ENCODE data around the gene RGS4.

GRCh38 chr1:163120372-163120771 is 51.2 kb downstream of the RGS4 start:
- TF ChIP-seq CTCF (IDR thresholded peaks at IDR 0.05) (no peak), POLR2A (IDR thresholded peaks at IDR 0.05) (no peak)

Data from heart left ventricle (tissue), 13 donors.